Measurements from ENCODE around the gene SH3PXD2A. TPM values are rescaled to one million over a fixed set of nuclear protein-coding genes. Genes with fewer than 3 reads are reported as not detected.
A peak's percentile ranks its signal among the peaks of the same experiment; 100 is the strongest.

SH3PXD2A gene
- total RNA-seq, 1 donor from 2014 or later, result 38.6 TPM

DNA sequence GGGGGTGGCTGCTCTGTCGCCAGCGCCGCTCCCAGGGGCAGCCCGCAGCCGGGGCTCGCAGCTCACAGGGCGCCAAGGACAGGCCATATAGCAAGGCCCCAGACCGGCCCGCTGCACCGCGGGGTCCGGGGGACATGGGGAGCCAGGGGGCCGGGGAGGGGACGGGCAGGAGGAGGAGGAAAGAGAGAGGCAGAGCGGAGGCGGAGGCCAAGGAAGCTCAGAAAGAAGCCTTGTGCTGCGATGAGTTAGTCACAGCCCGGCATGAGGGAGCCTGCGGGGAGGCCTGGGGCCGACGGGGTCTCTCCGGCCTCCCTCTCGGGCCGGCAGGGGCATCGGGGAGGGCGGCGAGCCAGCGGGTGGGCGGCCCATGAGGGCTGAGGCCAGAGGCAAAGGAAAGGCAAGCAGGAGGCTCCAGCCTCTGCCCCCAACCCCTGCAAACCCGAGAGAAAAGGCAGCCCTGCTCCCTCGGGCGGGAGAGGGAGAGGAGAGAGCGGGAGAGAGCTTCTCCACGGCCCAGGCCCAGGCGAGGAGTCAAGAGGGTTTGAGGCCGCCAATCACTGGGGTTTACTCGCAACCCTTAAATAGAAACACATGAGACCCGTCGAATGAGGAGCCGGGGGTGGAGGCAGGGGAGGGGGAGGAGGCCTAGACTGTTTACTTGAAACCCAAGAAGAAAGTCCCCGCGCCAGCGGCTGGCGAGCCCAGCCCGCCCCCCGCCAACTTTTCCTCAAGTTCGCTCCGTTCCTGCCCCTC lies 194.0 kb downstream of the SH3PXD2A start:
- peak overlapping the region; percentile 49 for H3K4me3 Mint-ChIP-seq
- no peaks in the 10 kb centered on the region for H3K27me3 Mint-ChIP-seq
- H3K36me3 Mint-ChIP-seq, result peaks cover 19% of the 10 kb centered on the region
- H3K9me3 Mint-ChIP-seq, result peaks cover 7% of the 10 kb centered on the region
- peaks cover 13% of the 10 kb centered on the region for H3K4me1 Mint-ChIP-seq (ENCODE audit: unreplicated experiment)
- peak; percentile 77 for DNase-seq (ENCODE audit: extremely low spot score, unreplicated experiment)
- no peak overlapping the region for H3K27ac Mint-ChIP-seq
- no peak for TF ChIP-seq CTCF (conservative IDR thresholded peaks at IDR 0.05)

DNA sequence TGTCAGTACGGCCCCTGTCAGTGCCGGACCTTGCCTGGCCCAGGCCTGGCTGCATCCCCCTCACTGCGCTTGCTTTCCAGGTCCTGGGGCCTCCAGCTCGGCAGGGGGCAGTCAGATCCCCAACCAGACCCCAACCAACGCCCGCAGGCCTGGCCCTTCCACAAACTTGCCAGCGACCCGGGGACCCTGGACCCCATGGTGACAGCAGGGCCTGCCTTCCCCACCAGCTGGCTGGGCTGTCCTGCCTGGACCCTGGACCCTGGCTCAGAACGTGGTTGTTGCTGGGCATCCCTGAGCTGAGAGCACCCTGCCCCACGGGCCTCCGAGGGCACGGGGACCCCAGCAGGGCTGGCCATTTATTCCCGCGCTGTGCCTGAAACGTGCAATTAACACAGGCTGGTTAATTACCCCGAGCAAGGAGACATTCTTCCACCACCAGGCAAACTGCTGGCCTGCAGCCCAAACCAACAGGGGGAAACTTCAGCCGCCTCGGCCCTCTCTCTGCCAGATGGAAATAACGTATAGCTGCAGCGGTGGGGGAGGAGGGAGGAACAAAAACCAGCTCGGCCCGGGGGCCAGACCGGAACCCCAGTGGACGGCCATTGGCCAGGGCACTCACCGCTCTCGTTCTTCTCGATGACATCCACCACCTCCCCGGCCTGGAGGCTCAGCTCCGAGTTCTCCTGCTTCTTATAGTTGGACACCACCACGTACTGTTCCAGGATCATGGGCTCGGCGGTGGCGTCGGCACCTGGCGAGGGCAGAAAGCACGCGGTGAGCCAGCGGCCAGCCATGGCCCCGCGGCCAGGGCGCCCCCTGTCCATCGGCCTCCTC lies 194.8 kb downstream of the SH3PXD2A start:
- Mint-ChIP-seq H3K4me1 (ENCODE audit: unreplicated experiment) (peaks cover 13% of the 10 kb centered on the region), H3K36me3 (peaks cover 25% of the 10 kb centered on the region), H3K27me3 (no peaks in the 10 kb centered on the region), H3K4me3 (peak overlapping the region; percentile 76), H3K9me3 (peaks cover 7% of the 10 kb centered on the region), H3K27ac (peak overlapping the region; percentile 53)
- no peak for TF ChIP-seq CTCF (conservative IDR thresholded peaks at IDR 0.05)
- DNase-seq (ENCODE audit: extremely low spot score, unreplicated experiment), result no peak

- Mint-ChIP-seq H3K4me1 (ENCODE audit: unreplicated experiment) (peaks cover 10% of the 10 kb centered on the region), H3K4me3 (peak overlapping the region; percentile 76)
- DNase-seq (ENCODE audit: extremely low spot score, unreplicated experiment), result no peak
These were observed 195.6 kb downstream of the SH3PXD2A start for GRCh38 chr10:103659674-103660363.

GRCh38 chr10:103658049-103658577 lies 197.3 kb downstream of the SH3PXD2A start:
- Mint-ChIP-seq H3K9me3 (peaks cover 7% of the 10 kb centered on the region), H3K27me3 (no peaks in the 10 kb centered on the region), H3K4me3 (no peak overlapping the region), H3K4me1 (ENCODE audit: unreplicated experiment) (peaks cover 14% of the 10 kb centered on the region), H3K36me3 (peaks cover 25% of the 10 kb centered on the region), H3K27ac (no peak overlapping the region)
- no peak for DNase-seq (ENCODE audit: extremely low spot score, unreplicated experiment)
- no peak for TF ChIP-seq CTCF (conservative IDR thresholded peaks at IDR 0.05)

More at GRCh38 chr10:103659674-103660363, 195.6 kb downstream of the SH3PXD2A start:
- Mint-ChIP-seq H3K27ac (peak overlapping the region; percentile 53), H3K9me3 (peaks cover 7% of the 10 kb centered on the region), H3K36me3 (peaks cover 25% of the 10 kb centered on the region), H3K27me3 (no peaks in the 10 kb centered on the region)
- TF ChIP-seq CTCF (conservative IDR thresholded peaks at IDR 0.05), result no peak

DNA sequence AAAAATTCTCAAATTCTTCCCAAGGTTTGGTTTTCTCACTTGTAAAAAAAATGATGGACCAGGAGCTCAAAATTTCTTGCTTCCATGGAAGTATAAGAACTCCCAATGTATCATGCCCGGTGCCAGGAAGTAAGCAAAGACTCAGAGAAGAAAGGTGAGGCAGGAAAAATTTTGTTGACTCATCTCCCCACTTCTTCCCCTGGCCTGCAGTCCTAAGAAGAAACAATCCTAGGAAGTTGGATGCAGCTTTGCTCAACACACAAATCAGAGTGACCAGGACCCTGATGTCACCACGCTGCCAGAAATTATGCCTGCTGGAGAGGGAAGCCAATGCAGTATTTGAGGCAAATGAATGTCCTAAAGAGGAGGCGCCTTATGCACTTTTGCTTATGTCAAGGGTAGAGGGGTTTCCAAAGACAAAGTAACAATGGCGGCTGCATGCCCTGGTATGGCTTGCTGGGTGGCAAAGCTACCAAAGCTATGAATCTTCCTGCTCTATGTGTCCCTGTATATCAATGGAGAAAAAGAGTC lies 198.2 kb downstream of the SH3PXD2A start:
- H3K9me3 Mint-ChIP-seq, result peaks cover 7% of the 10 kb centered on the region
- H3K4me3 Mint-ChIP-seq, result no peak overlapping the region
- peaks cover 25% of the 10 kb centered on the region for H3K36me3 Mint-ChIP-seq
- no peak for DNase-seq (ENCODE audit: extremely low spot score, unreplicated experiment)
- H3K27me3 Mint-ChIP-seq, result no peaks in the 10 kb centered on the region
- TF ChIP-seq CTCF (conservative IDR thresholded peaks at IDR 0.05), result no peak
- no peak overlapping the region for H3K27ac Mint-ChIP-seq
- H3K4me1 Mint-ChIP-seq (ENCODE audit: unreplicated experiment), result peaks cover 17% of the 10 kb centered on the region

Measured in type B pancreatic cell (in vitro differentiated cells).